Hepatocyte (in vitro differentiated cells): ENCODE results near the gene UCK2. TPM values are rescaled to one million over a fixed set of nuclear protein-coding genes. Genes with fewer than 3 reads are reported as not detected.

Experiments
- DNase-seq: peaks from one replicate; pipeline ENCODE4 v3.0.0-alpha.2; 2016; ENCODE audit warnings: low spot score
- H2AFZ ChIP-seq: fragments of 200-600 bp; sonication (generic); 2 replicates; pipeline ENCODE4 v1.6.0; 2016; ENCODE audit warnings: antibody characterized with exemption, mild to moderate bottlenecking
- H3K27ac ChIP-seq: fragments of 200-600 bp; sonication (generic); 2 replicates; pipeline ENCODE4 v1.5.1; 2016; ENCODE audit warnings: mild to moderate bottlenecking
- H3K27me3 ChIP-seq: fragments of 200-600 bp; sonication (generic); 2 replicates; pipeline ENCODE4 v1.6.1; 2016
- H3K36me3 ChIP-seq: fragments of 200-600 bp; sonication (generic); replicated peaks from 2 replicates; pipeline ENCODE4 v1.5.1; 2016; ENCODE audit warnings: low read depth; ENCODE audit not compliant: insufficient read depth
- H3K4me1 ChIP-seq: fragments of 200-600 bp; sonication (generic); 2 replicates; pipeline ENCODE4 v1.5.1; 2016; ENCODE audit warnings: mild to moderate bottlenecking, moderate library complexity; ENCODE audit not compliant: insufficient read depth
- H3K4me2 ChIP-seq: fragments of 200-600 bp; sonication (generic); 2 replicates; pipeline ENCODE4 v1.6.0; 2016
- H3K4me3 ChIP-seq: fragments of 200-600 bp; sonication (generic); 2 replicates; pipeline ENCODE4 v1.5.1; 2016; ENCODE audit warnings: mild to moderate bottlenecking
- H3K79me2 ChIP-seq: fragments of 200-600 bp; sonication (generic); 2 replicates; pipeline ENCODE4 v1.6.0; 2017; ENCODE audit warnings: mild to moderate bottlenecking
- H3K9me2 ChIP-seq: fragments of 200-600 bp; sonication (generic); replicated peaks from 2 replicates; pipeline ENCODE4 v1.6.0; 2017; ENCODE audit warnings: mild to moderate bottlenecking; ENCODE audit not compliant: insufficient read depth
- H3K9me3 ChIP-seq: fragments of 200-600 bp; sonication (generic); 2 replicates; pipeline ENCODE4 v1.5.1; 2016; ENCODE audit warnings: low read depth, mild to moderate bottlenecking
- H4K20me1 ChIP-seq: fragments of 200-600 bp; sonication (generic); 2 replicates; pipeline ENCODE4 v1.6.0; 2016; ENCODE audit warnings: mild to moderate bottlenecking; ENCODE audit not compliant: insufficient read depth, poor library complexity, severe bottlenecking
- EZH2 ChIP-seq: fragments of 200-600 bp; sonication (generic); IDR thresholded peaks from 2 replicates; pipeline ENCODE4 v1.6.1; 2016; ENCODE audit warnings: antibody characterized with exemption, mild to moderate bottlenecking, borderline replicate concordance
- EZH2phosphoT487 ChIP-seq: fragments of 200-600 bp; sonication (generic); IDR thresholded peaks from one replicate; pipeline ENCODE4 v1.6.1; 2018; ENCODE audit warnings: antibody characterized with exemption, mild to moderate bottlenecking, low read depth, moderate library complexity; ENCODE audit not compliant: unreplicated experiment, severe bottlenecking
- WGBS: methylation state at CpG from one replicate; pipeline ENCODE4 v1.1.6; 2016; ENCODE audit warnings: low lambda C conversion rate; ENCODE audit errors: missing lambda C conversion rate; 5-methylcytosine and 5-hydroxymethylcytosine counted together
- polyA plus RNA-seq: library from polyadenylated mRNA; unstranded; fragments of >200 nt; fragmentation: Nextera tagmentation; extraction: Ambion mirVana; gene quantifications from 2 replicates; pipeline ENCODE4 v1.2.1, GENCODE V29; 2016
- total RNA-seq: library from RNA; depleted of rRNA; stranded (reverse); fragments of >200 nt; gene quantifications from 2 replicates; pipeline ENCODE4 v1.2.3, GENCODE V29; 2014
- TF ChIP-seq, protein P1 (sequence below): fragments of 200-600 bp; sonication (generic); IDR thresholded peaks from 2 replicates; pipeline ENCODE4 v1.5.1; 2016; ENCODE audit warnings: antibody characterized with exemption, mild to moderate bottlenecking; ENCODE audit not compliant: poor library complexity

The UCK2 gene
- total and polyA plus RNA-seq, 2 experiments from 2014 or later: 20.9 to 22.2 TPM

DNA sequence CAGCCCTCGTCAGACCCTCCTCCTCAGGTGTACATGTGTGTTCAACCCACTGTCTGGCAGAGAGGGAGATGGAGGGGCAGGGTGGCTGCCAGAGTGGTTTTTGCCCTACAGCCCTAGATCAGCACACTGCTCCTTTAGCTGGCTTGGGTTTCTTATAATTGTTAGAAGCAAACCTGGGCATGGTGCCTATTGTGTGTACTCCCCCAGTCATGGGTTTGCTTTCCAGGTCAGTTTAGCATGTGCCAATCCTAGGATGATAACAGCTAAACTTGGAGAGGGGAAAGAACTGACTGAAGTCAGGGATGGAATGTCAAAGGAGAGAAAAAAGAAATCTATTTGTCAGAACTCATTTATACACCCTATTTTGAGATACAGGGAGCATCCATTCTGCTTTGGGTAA, 63.3 kb downstream of the UCK2 start:
- H3K27ac ChIP-seq: no peak overlapping the region
- peaks cover 43% of the 10 kb centered on the region for H3K79me2 ChIP-seq
- DNase-seq: no peak
- TF ChIP-seq EZH2phosphoT487 (no peak), EZH2 (no peak)
- TF ChIP-seq, protein P1, sequence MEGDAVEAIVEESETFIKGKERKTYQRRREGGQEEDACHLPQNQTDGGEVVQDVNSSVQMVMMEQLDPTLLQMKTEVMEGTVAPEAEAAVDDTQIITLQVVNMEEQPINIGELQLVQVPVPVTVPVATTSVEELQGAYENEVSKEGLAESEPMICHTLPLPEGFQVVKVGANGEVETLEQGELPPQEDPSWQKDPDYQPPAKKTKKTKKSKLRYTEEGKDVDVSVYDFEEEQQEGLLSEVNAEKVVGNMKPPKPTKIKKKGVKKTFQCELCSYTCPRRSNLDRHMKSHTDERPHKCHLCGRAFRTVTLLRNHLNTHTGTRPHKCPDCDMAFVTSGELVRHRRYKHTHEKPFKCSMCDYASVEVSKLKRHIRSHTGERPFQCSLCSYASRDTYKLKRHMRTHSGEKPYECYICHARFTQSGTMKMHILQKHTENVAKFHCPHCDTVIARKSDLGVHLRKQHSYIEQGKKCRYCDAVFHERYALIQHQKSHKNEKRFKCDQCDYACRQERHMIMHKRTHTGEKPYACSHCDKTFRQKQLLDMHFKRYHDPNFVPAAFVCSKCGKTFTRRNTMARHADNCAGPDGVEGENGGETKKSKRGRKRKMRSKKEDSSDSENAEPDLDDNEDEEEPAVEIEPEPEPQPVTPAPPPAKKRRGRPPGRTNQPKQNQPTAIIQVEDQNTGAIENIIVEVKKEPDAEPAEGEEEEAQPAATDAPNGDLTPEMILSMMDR: no peak
- no peaks in the 10 kb centered on the region for H3K9me3 ChIP-seq
- H3K4me2 ChIP-seq: no peak overlapping the region
- 81% methylated on average over 1 of the region's 1 CpG for WGBS
- H3K4me1 ChIP-seq: peaks cover 5% of the 10 kb centered on the region
- no peaks in the 10 kb centered on the region for H3K27me3 ChIP-seq
- no peaks in the 10 kb centered on the region for H3K9me2 ChIP-seq
- no peak overlapping the region for H2AFZ ChIP-seq
- H4K20me1 ChIP-seq: no peaks in the 10 kb centered on the region
- no peaks in the 10 kb centered on the region for H3K36me3 ChIP-seq
- H3K4me3 ChIP-seq: no peak overlapping the region

DNA sequence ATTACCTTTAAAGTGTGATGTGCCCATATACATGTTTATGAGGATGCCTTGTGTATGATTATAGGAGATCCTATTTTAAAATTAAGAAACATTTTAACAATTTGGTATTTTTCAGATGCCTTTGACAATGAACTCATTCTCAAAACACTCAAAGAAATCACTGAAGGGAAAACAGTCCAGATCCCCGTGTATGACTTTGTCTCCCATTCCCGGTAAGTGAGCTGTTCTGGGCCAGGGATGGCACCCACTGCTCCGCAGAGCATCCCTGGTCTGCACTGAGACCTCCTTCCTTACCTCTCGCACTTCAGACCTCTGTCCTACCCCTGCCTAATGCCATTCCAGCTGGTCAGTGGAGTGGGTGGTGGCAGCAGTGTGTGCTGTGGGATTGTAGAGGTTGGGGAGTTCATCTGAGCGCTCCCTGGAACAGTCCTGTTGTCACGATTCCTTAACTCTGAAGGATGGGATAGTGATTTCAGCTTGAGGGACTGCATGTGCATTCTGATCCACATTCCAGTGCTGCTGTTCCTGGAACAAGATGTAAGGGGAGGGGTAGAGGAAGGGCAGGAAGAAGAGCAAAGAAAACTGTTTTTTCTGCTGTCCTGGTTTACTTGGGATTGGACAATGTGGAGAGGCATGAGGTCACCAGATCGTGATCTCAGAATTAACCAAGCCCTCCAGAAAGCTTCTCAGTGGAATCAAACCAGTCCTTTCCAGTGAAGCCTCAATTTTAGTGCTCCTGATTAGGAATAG, 63.9 kb downstream of the UCK2 start:
- H3K4me2 ChIP-seq: no peak overlapping the region
- WGBS: 91% methylated on average over 7 of the region's 7 CpGs
- H3K9me3 ChIP-seq: no peaks in the 10 kb centered on the region
- H3K9me2 ChIP-seq: no peaks in the 10 kb centered on the region
- no peak for DNase-seq
- no peaks in the 10 kb centered on the region for H3K36me3 ChIP-seq
- no peak overlapping the region for H2AFZ ChIP-seq
- no peak for TF ChIP-seq EZH2phosphoT487
- TF ChIP-seq, protein P1: no peak
- TF ChIP-seq EZH2: no peak
- peaks cover 5% of the 10 kb centered on the region for H3K4me1 ChIP-seq
- no peaks in the 10 kb centered on the region for H4K20me1 ChIP-seq
- H3K27me3 ChIP-seq: no peaks in the 10 kb centered on the region
- peaks cover 37% of the 10 kb centered on the region for H3K79me2 ChIP-seq
- no peak overlapping the region for H3K4me3 ChIP-seq
- no peak overlapping the region for H3K27ac ChIP-seq

DNA sequence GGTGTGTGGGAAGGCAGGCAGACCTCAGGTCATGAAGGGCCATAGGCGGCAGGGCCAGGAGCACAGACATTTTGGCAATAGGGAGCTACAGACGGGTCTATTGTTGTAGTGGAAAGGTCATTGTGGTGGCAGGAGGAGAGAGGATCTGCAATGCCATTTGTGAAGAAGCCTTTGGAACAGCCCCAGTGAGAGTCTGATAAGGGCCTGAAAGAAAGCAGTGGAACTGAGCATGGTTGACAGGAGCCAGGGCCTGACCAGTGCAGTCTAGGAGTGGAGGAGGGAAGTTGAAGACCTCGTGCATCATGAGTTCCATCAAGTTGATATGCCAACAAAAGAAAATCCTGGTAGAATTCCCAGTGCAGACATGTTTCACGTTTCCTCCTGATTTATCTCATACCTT, 65.5 kb downstream of the UCK2 start:
- Histone ChIP-seq H4K20me1 (no peaks in the 10 kb centered on the region), H3K4me3 (no peak overlapping the region), H3K27ac (no peak overlapping the region), H3K79me2 (peaks cover 26% of the 10 kb centered on the region), H3K9me2 (no peaks in the 10 kb centered on the region), H3K9me3 (no peaks in the 10 kb centered on the region), H3K4me2 (no peak overlapping the region), H2AFZ (no peak overlapping the region), H3K36me3 (no peaks in the 10 kb centered on the region), H3K27me3 (no peaks in the 10 kb centered on the region), H3K4me1 (peaks cover 5% of the 10 kb centered on the region)
- 84% methylated on average over 4 of the region's 4 CpGs for WGBS
- no peak for TF ChIP-seq EZH2
- TF ChIP-seq, protein P1: no peak
- TF ChIP-seq EZH2phosphoT487: no peak
- no peak for DNase-seq
